Measurements from ENCODE around the gene MYOCD. TPM values are rescaled to one million over a fixed set of nuclear protein-coding genes. Genes with fewer than 3 reads are reported as not detected.

MYOCD gene
- total RNA-seq, 1 experiment from 2014 or later: not detected

- TF ChIP-seq RAD21 (IDR thresholded peaks at IDR 0.05; ENCODE audit: low read depth) (no peak), ZNF274 (IDR thresholded peaks at IDR 0.05; ENCODE audit: low read depth, low read length) (no peak), SP1 (IDR thresholded peaks at IDR 0.05; ENCODE audit: low read depth) (no peak)
Measured at GRCh38 chr17:12631076-12631475, 34.6 kb upstream of the MYOCD start (continued).

DNA sequence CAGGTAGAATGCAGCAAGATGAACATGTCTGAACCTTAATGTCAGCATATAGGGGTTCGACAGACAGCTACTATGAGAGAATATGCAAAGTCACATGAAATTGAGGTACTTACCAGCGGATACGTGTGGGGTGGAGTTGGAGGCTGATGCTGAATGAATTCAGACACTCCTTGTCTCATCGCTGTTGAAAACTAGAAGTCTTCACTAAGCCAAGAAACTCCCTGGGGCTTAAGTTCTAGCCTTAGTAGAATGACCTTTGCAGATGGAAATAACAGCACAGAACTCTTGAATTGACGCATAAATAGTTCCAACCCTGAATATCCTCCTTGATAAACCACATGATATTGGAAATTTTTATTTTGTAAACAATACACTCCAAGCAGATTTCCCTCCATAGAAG, 32.9 kb upstream of the MYOCD start:
- no peaks in the 10 kb centered on the region for H3K9me3 ChIP-seq (ENCODE audit: control insufficient read depth in 1 of 2, insufficient read depth in 1 of 2, low read depth in 1 of 2, low read length in 2 of 2)
- H3K4me3 ChIP-seq (replicated peaks in 1 of 2; ENCODE audit: low read depth in 1 of 2, low read length in 2 of 2): no peak overlapping the region
- H4K20me1 ChIP-seq (ENCODE audit: insufficient read depth): no peaks in the 10 kb centered on the region
- H3K79me2 ChIP-seq (ENCODE audit: insufficient read depth, low read length): no peaks in the 10 kb centered on the region
- H3K36me3 ChIP-seq (ENCODE audit: control insufficient read depth in 1 of 2, insufficient read depth in 2 of 2, low read length in 2 of 2): no peaks in the 10 kb centered on the region
- no peak overlapping the region for H3K9ac ChIP-seq (ENCODE audit: low read length)
- no peak overlapping the region for H3K4me2 ChIP-seq (ENCODE audit: low read length)
- no peaks in the 10 kb centered on the region for H3K9me2 ChIP-seq (ENCODE audit: insufficient read depth)
- no TSS peak for BruUV-seq (replicated peaks)
- DNase-seq (ENCODE audit: low read depth, low spot score): no peak
- H3K27me3 ChIP-seq (ENCODE audit: insufficient read depth, low read length): peaks cover 49% of the 10 kb centered on the region
- RAD21 ChIA-PET (ENCODE audit: low non-redundant PET in 1 of 2, low total read pairs in 2 of 2, uncharacterized antibody in 2 of 2, unreplicated experiment in 2 of 2): no interaction called here
- no peak for ATAC-seq
- H2AFZ ChIP-seq (ENCODE audit: low read depth, low read length, poor library complexity, severe bottlenecking): no peak overlapping the region
- no peak overlapping the region for H3K27ac ChIP-seq (ENCODE audit: low read depth, low read length)
- CTCF ChIA-PET: no interaction called here
- H3K4me1 ChIP-seq (ENCODE audit: control insufficient read depth in 1 of 2, insufficient read depth in 2 of 2, low read length in 2 of 2): 0 out of 4 replicates have a peak, but pooled peaks cover 0 to 5% of the 10 kb centered on the region in 2 experiments
- intact Hi-C loops (cut with micrococcal nuclease): no loop called here
- POLR2A ChIA-PET: no interaction called here
- TF ChIP-seq JUND (IDR thresholded peaks at IDR 0.05) (no peak), POLR2A (IDR thresholded peaks at IDR 0.05; ENCODE audit: borderline replicate concordance, extremely low read depth, insufficient read depth, insufficient read length) (no peak), ZFX (IDR thresholded peaks at IDR 0.05) (no peak), SIN3A (IDR thresholded peaks at IDR 0.05; ENCODE audit: low read depth) (no peak), POLR2AphosphoS5 (IDR thresholded peaks at IDR 0.05; ENCODE audit: low read depth, low read length) (no peak), TCF7L2 (IDR thresholded peaks at IDR 0.05; ENCODE audit: borderline replicate concordance, extremely low read depth, insufficient read depth, insufficient read length) (no peak), FOSL1 (IDR thresholded peaks at IDR 0.05; ENCODE audit: low read depth) (no peak), EZH2phosphoT487 (IDR thresholded peaks at IDR 0.05; ENCODE audit: borderline replicate concordance) (no peak), EGR1 (IDR thresholded peaks at IDR 0.05; ENCODE audit: low read depth) (no peak), CBX3 (IDR thresholded peaks at IDR 0.05; ENCODE audit: low read depth) (no peak), YY1 (IDR thresholded peaks at IDR 0.05; ENCODE audit: extremely low read depth, insufficient replicate concordance, low read depth, low read length) (no peak), ATF3 (IDR thresholded peaks at IDR 0.05) (no peak), CTCF (IDR thresholded peaks at IDR 0.05 in 2 of 3, conservative IDR thresholded peaks at IDR 0.05 in 1 of 3; ENCODE audit: borderline replicate concordance in 1 of 3, insufficient read depth in 1 of 3, low read depth in 2 of 3, low read length in 2 of 3) (no peak), REST (IDR thresholded peaks at IDR 0.05; ENCODE audit: low read depth) (no peak), RAD21 (IDR thresholded peaks at IDR 0.05; ENCODE audit: low read depth) (no peak), SRF (IDR thresholded peaks at IDR 0.05; ENCODE audit: low read depth) (no peak), ZBTB33 (IDR thresholded peaks at IDR 0.05; ENCODE audit: extremely low read depth, insufficient replicate concordance, low read length) (no peak)
- TF ChIP-seq, protein P1, sequence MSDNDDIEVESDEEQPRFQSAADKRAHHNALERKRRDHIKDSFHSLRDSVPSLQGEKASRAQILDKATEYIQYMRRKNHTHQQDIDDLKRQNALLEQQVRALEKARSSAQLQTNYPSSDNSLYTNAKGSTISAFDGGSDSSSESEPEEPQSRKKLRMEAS (IDR thresholded peaks at IDR 0.05): no peak
